GM20000 (cell line): ENCODE data around the gene MAD1L1.

Experiments used
- DNase-seq: peaks from one replicate; pipeline ENCODE4 v3.0.0; 2012; ENCODE audit warnings: low spot score
- TF ChIP-seq, protein P1 (sequence below): IDR thresholded peaks from 2 replicates; pipeline ENCODE4 v1.5.1; 2012; ENCODE audit warnings: mild to moderate bottlenecking, control low read depth; ENCODE audit errors: extremely low read depth, missing control alignments

The MAD1L1 gene

DNA sequence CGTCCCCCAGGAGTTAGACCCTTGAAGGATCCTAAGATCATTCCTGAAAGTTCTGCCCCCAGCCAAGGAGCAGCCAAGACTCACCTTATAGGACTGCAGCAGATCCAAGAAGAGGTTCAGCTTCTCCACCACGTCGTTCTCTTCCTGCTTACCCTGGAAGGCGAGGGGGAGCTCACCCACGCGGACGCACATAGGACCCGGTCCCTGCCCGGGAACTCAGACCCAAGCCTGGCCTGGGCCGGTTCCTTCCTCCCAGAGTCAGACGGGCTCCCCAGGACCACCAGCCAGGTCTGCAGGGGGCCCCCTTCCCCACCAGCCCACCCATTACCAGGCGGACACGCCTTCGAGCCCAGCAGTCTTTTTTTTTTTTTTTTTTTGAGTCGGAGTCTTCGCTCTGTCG, 24.9 kb upstream of the MAD1L1 start:
- DNase-seq, result no peak
- TF ChIP-seq, protein P1, sequence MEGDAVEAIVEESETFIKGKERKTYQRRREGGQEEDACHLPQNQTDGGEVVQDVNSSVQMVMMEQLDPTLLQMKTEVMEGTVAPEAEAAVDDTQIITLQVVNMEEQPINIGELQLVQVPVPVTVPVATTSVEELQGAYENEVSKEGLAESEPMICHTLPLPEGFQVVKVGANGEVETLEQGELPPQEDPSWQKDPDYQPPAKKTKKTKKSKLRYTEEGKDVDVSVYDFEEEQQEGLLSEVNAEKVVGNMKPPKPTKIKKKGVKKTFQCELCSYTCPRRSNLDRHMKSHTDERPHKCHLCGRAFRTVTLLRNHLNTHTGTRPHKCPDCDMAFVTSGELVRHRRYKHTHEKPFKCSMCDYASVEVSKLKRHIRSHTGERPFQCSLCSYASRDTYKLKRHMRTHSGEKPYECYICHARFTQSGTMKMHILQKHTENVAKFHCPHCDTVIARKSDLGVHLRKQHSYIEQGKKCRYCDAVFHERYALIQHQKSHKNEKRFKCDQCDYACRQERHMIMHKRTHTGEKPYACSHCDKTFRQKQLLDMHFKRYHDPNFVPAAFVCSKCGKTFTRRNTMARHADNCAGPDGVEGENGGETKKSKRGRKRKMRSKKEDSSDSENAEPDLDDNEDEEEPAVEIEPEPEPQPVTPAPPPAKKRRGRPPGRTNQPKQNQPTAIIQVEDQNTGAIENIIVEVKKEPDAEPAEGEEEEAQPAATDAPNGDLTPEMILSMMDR, result no peak

DNA sequence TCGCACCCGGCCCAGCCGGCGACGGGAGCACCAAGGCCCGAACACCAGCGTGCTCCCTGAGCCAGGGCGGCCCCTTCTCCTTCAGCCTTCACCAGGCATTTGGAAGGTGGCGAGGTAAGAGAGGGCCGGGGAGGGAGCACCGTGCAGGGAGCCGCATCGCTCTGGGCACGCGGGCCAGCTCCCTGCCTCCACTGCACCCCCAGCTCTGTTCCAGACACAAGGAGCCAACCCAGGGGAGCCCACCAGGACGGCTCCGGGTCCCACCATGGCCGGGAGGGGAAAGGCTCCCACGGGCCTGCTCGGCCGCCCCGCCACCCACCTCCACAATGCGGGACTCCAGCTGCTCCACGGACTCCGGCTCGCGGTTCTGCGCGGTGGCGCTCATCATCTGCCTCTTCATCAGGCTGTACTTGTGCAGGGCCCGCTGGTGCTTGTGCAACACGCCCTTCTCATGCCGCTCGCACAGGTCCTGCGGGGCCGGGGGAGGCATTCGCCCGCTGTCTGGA, 24.4 kb upstream of the MAD1L1 start:
- DNase-seq, result no peak
- TF ChIP-seq, protein P1, result no peak

DNA sequence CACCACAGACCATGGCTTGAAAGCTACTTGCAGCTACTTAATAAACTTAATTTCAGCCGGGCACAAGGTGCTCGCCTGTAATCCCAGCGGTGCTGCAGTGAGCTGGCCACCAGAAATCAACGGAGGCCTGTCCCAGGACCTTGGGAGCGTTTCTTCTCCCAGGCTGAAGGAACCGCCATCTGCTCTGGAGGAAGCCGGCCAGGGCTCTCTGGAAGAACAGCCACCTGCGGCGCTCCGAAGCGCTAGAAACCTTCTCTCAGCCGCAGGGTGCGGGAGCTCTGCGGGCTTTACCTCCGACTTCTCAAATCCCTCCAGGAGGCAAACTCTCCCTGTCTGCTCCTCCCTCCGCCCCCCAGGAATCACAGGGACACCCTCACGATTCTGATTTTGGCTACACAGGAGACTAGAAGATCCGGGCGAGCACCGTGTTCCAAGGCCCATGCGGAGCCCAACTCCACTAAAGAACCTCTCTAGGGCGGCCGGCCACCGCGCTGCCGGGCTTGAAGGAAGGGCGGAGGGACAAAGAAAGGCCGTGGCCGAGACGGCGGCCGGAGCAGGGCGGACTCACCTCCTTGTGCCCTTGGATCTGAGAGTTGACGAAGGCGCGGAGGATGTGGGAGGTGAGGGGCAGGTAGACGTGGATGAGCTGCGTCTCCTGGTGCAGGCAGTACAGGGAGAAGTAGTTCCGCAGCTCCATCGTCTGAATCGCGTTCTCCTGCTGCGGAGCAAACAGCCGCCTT, 23.7 kb upstream of the MAD1L1 start:
- no peak for DNase-seq
- TF ChIP-seq, protein P1, result no peak

- DNase-seq, result no peak
- TF ChIP-seq, protein P1, result no peak
These were observed 22.7 kb upstream of the MAD1L1 start for GRCh38 chr7:2255145-2256139.

- TF ChIP-seq, protein P1, result no peak
- no peak for DNase-seq
These were observed 21.8 kb upstream of the MAD1L1 start for GRCh38 chr7:2254429-2255144.

DNA sequence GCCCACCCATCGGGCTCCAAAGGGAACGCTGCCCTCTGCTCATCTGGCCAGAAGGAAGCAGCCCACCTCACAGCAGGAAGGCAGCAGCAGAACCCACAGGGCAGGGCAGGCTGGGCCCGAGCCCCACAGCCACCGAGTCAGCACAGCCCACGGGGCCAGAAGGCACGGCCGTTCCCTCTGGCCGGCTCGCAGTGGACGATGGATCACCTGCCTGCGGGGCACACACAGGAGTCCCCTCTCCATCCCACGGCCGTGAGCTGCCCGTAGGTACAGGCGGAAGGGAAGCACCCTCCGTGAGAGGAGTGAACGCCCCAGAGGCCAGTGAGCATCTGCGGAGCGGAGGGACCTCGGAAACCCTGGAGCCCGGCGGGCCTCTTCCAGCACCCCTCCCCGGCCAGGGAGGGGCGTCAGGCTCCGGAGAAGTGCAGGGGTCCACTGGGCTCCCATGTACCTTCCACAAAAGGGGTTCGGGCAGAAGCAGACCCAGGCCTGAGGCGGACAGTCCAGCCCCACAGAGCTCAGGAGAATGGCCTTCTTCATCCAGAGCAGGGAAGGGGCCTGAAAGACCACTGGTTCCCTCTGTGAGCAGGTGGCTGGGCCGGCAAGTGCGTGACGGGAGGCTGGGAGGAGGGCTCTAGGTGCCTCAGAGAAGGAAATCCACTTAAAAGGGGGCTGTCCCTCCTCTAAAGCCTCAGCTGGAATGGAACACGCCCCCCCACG, 20.9 kb upstream of the MAD1L1 start:
- TF ChIP-seq, protein P1, result no peak
- no peak for DNase-seq
